Common myeloid progenitor, CD34-positive (primary cell): ENCODE data around the gene SENP8.

Source experiments
- CTCF ChIA-PET: fragments of 350-600 bp; sonication (Branson Sonifier 250); formaldehyde crosslinking; loops from one replicate; lab custom pipeline; 2021; ENCODE audit warnings: antibody characterized with exemption; lab: Charles Lee
- POLR2A ChIA-PET: fragments of 350-600 bp; sonication (Branson Sonifier 250); formaldehyde crosslinking; loops from one replicate; lab custom pipeline; 2021; ENCODE audit warnings: antibody characterized with exemption; lab: Charles Lee
- DNase-seq, 3 donors: peaks; one replicate each; pipeline versions ENCODE4 v3.0.0 to v3.0.0-alpha.2; 2013
- H3K27ac ChIP-seq, 2 experiments: 1 replicate in 1 of 2; 2 replicates in 1 of 2; pipeline ENCODE4 v1.7.0; 2013; ENCODE audit warnings: inconsistent platforms in 2 of 2, low read length in 2 of 2, mild to moderate bottlenecking in 2 of 2, low read depth in 1 of 2, moderate library complexity in 1 of 2; ENCODE audit not compliant: severe bottlenecking in 2 of 2, insufficient read depth in 1 of 2, poor library complexity in 1 of 2
- H3K27me3 ChIP-seq, 5 experiments: replicated peaks in 2 of 5; 1 replicate in 3 of 5; 2 replicates in 2 of 5; pipeline versions ENCODE4 v1.6.1 to v1.7.0; 2013; ENCODE audit warnings: low read length in 4 of 5, mild to moderate bottlenecking in 2 of 5, moderate library complexity in 2 of 5, inconsistent platforms in 1 of 5; ENCODE audit not compliant: insufficient read depth in 5 of 5, control insufficient read depth in 4 of 5
- H3K36me3 ChIP-seq, 4 experiments: 1 replicate in 2 of 4; 2 replicates in 2 of 4; pipeline versions ENCODE4 v1.6.1 to v1.7.0; 2013; ENCODE audit warnings: low read length in 3 of 4, control low read depth in 1 of 4, mild to moderate bottlenecking in 1 of 4; ENCODE audit not compliant: control insufficient read depth in 4 of 4, insufficient read depth in 4 of 4
- H3K4me1 ChIP-seq, 4 experiments: 1 replicate in 3 of 4; 2 replicates in 1 of 4; pipeline versions ENCODE4 v1.6.1 to v1.7.1; 2013; ENCODE audit warnings: low read length in 3 of 4, mild to moderate bottlenecking in 3 of 4, control low read depth in 1 of 4, inconsistent platforms in 1 of 4, moderate library complexity in 1 of 4; ENCODE audit not compliant: control insufficient read depth in 4 of 4, insufficient read depth in 4 of 4; ENCODE audit errors: control extremely low read depth in 1 of 4
- H3K4me3 ChIP-seq, 7 experiments: 1 replicate in 4 of 7; 2 replicates in 3 of 7; pipeline versions ENCODE4 v1.5.1 to v1.7.0; 2013; ENCODE audit warnings: mild to moderate bottlenecking in 7 of 7, low read length in 6 of 7, moderate library complexity in 6 of 7, inconsistent platforms in 2 of 7, low read depth in 2 of 7, control low read depth in 1 of 7; ENCODE audit not compliant: insufficient read depth in 4 of 7, control insufficient read depth in 1 of 7; ENCODE audit errors: extremely low read depth in 1 of 7
- H3K9me3 ChIP-seq, 5 experiments: 1 replicate in 4 of 5; 2 replicates in 1 of 5; pipeline versions ENCODE4 v1.6.1 to v1.7.1; 2013; ENCODE audit warnings: low read length in 4 of 5, mild to moderate bottlenecking in 2 of 5, inconsistent platforms in 1 of 5, low read depth in 1 of 5, moderate library complexity in 1 of 5; ENCODE audit not compliant: control insufficient read depth in 4 of 5, insufficient read depth in 2 of 5; ENCODE audit errors: control extremely low read depth in 1 of 5
- WGBS: methylation state at CpG from one replicate; pipeline ENCODE4 v1.1.5; 2013; ENCODE audit not compliant: insufficient coverage; 5-methylcytosine and 5-hydroxymethylcytosine counted together

SENP8 gene

GRCh38 chr15:72154316-72154715, 36.1 kb downstream of the SENP8 start:
- no peaks in the 10 kb centered on the region for H3K36me3 ChIP-seq
- no peak overlapping the region for H3K4me3 ChIP-seq
- ChIA-PET CTCF (interaction anchor here (0.9 to 2.2 kb wide), 4 partner anchors 13 to 353 kb away, joined by 3 to 6 read pairs (median 4); no protein-coding TSS in a partner anchor), POLR2A (no interaction called here)
- no peak overlapping the region for H3K27ac ChIP-seq
- no peak for DNase-seq
- peaks cover 0 to 9% (median 5%) of the 10 kb centered on the region in 4 experiments for H3K4me1 ChIP-seq
- no peaks in the 10 kb centered on the region for H3K27me3 ChIP-seq
- H3K9me3 ChIP-seq: no peaks in the 10 kb centered on the region
- 98% methylated on average over 6 of the region's 7 CpGs for WGBS

- POLR2A ChIA-PET: no interaction called here
- Histone ChIP-seq H3K36me3 (no peaks in the 10 kb centered on the region), H3K4me1 (peaks cover 0 to 9% (median 5%) of the 10 kb centered on the region in 4 experiments), H3K9me3 (no peaks in the 10 kb centered on the region), H3K27ac (no peak overlapping the region), H3K4me3 (peak overlapping the region in 4 of 7 experiments; percentile 55 to 85 (median 73)), H3K27me3 (no peaks in the 10 kb centered on the region)
- no peak for DNase-seq
- 79% methylated on average over 11 of the region's 14 CpGs for WGBS
- CTCF ChIA-PET: interaction anchor here (1.7 to 2.2 kb wide), 2 partner anchors 351 to 353 kb away, joined by 5 to 6 read pairs; no protein-coding TSS in a partner anchor
These were observed 36.9 kb downstream of the SENP8 start for GRCh38 chr15:72155003-72155621.

- Histone ChIP-seq H3K4me3 (peak overlapping the region in 6 of 7 experiments; percentile 40 to 85 (median 64)), H3K4me1 (peaks cover 0 to 9% (median 5%) of the 10 kb centered on the region in 4 experiments), H3K36me3 (no peaks in the 10 kb centered on the region), H3K27ac (no peak overlapping the region), H3K27me3 (no peaks in the 10 kb centered on the region), H3K9me3 (no peaks in the 10 kb centered on the region)
- CTCF ChIA-PET: interaction anchor here (0.7 to 1.9 kb wide), 18 partner anchors 11 to 412 kb away, joined by 3 to 11 read pairs (median 4); no protein-coding TSS in a partner anchor
- peak; percentile 77 to 89 (median 84) for DNase-seq
- POLR2A ChIA-PET: no interaction called here
- 19% methylated on average over 14 of the region's 19 CpGs for WGBS
These were observed 37.7 kb downstream of the SENP8 start for GRCh38 chr15:72155635-72156616.

- ChIA-PET POLR2A (interaction anchor here (0.6 kb wide), 1 partner anchor 693 kb away, joined by 13 read pairs; no protein-coding TSS in a partner anchor), CTCF (interaction anchor here (0.7 to 1.9 kb wide), 17 partner anchors 8 to 413 kb away, joined by 3 to 11 read pairs (median 4); no protein-coding TSS in a partner anchor)
- no peaks in the 10 kb centered on the region for H3K27me3 ChIP-seq
- H3K36me3 ChIP-seq: no peaks in the 10 kb centered on the region
- 100% methylated on average over 1 of the region's 2 CpGs for WGBS
- H3K27ac ChIP-seq: no peak overlapping the region
- H3K4me3 ChIP-seq: no peak overlapping the region
- H3K4me1 ChIP-seq: peaks cover 0 to 9% (median 5%) of the 10 kb centered on the region in 4 experiments
- H3K9me3 ChIP-seq: no peaks in the 10 kb centered on the region
- no peak for DNase-seq
These were observed 38.7 kb downstream of the SENP8 start for GRCh38 chr15:72156928-72157327.

GRCh38 chr15:72160696-72161245, 42.6 kb downstream of the SENP8 start:
- DNase-seq: no peak
- H3K27ac ChIP-seq: no peak overlapping the region
- ChIA-PET CTCF (no interaction called here), POLR2A (no interaction called here)
- no peaks in the 10 kb centered on the region for H3K9me3 ChIP-seq
- H3K36me3 ChIP-seq: no peaks in the 10 kb centered on the region
- no peaks in the 10 kb centered on the region for H3K27me3 ChIP-seq
- WGBS: 92% methylated on average over 3 of the region's 5 CpGs
- no peak overlapping the region for H3K4me3 ChIP-seq
- peaks cover 0 to 1% (median under 1%) of the 10 kb centered on the region in 4 experiments for H3K4me1 ChIP-seq

- Histone ChIP-seq H3K27me3 (no peaks in the 10 kb centered on the region), H3K4me3 (no peak overlapping the region), H3K4me1 (no peaks in the 10 kb centered on the region), H3K27ac (no peak overlapping the region), H3K36me3 (no peaks in the 10 kb centered on the region), H3K9me3 (no peaks in the 10 kb centered on the region)
- ChIA-PET POLR2A (no interaction called here), CTCF (no interaction called here)
- DNase-seq: no peak
- 95% methylated on average over 4 of the region's 7 CpGs for WGBS
These were observed 43.3 kb downstream of the SENP8 start for GRCh38 chr15:72161361-72162132.
